BJ (cell line): ENCODE measurements around the gene SUGP2. TPM values are rescaled to one million over a fixed set of nuclear protein-coding genes. Genes with fewer than 3 reads are reported as not detected.

Source experiments
- CTCF ChIA-PET: fragments of 350-600 bp; formaldehyde crosslinking; extraction: SDS; loops from one replicate; lab custom pipeline; 2021; ENCODE audit warnings: antibody characterized with exemption, inconsistent platforms; lab: Yijun Ruan, JAX
- POLR2A ChIA-PET: fragments of 300-600 bp; sonication (Branson Sonifier 250); formaldehyde crosslinking; extraction: SDS; loops from one replicate; lab custom pipeline; 2021; ENCODE audit warnings: antibody characterized with exemption; lab: Charles Lee
- DNase-seq: peaks from one replicate; pipeline ENCODE4 v3.0.0-alpha.2; 2011; ENCODE audit warnings: low read depth
- H3K27me3 ChIP-seq: 2 replicates; pipeline ENCODE4 v1.6.0; 2011; ENCODE audit warnings: low read length; ENCODE audit not compliant: control insufficient read depth, insufficient read depth
- H3K36me3 ChIP-seq: 2 replicates; pipeline ENCODE4 v1.5.1; 2011; ENCODE audit warnings: low read length; ENCODE audit not compliant: control insufficient read depth, insufficient read depth
- H3K4me3 ChIP-seq: 2 replicates; pipeline ENCODE4 v1.5.1; 2011; ENCODE audit warnings: low read depth, mild to moderate bottlenecking, control low read depth, low read length
- polyA plus RNA-seq: library from polyadenylated mRNA; depleted of rRNA; stranded (reverse); fragments of >200 nt; gene quantifications from 2 replicates; pipeline ENCODE4 v1.2.3, GENCODE V29; 2011; rRNA removed
- TF ChIP-seq, protein P1 (sequence below): IDR thresholded peaks from 2 replicates; pipeline ENCODE4 v1.5.1; 2011; ENCODE audit warnings: low read depth, mild to moderate bottlenecking, control low read depth, inconsistent platforms, low read length, moderate library complexity; ENCODE audit not compliant: insufficient read depth

SUGP2 gene
- polyA plus RNA-seq, 1 experiment = 37.4 TPM

DNA sequence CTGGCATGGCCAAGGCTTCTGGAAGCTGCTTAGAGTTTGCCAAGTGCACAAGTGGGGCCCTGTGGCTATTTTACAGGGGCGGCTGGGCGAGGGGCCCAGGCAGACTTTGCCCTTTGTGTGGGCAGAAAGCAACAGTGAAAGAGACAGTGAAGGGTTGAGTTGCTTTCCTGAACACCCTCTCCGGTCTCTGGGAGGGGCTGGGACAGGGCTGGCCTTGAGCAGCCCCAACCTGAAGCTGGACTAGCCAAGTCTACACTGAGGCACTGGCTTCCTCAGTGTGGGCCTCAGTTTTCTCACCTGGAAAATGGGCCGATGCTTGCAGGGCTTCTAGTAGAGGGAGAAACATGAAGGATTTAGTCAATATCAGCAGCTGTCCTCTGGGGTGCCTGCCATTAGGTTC, 89.9 kb downstream of the SUGP2 start:
- H3K36me3 ChIP-seq = peaks cover 4% of the 10 kb centered on the region; the same call in 1 of the 2 replicates
- no peak overlapping the region for H3K4me3 ChIP-seq
- no peak for DNase-seq
- ChIA-PET POLR2A (no interaction called here), CTCF (interaction anchor here (0.7 to 1.0 kb wide), 2 partner anchors 13 to 43 kb away, joined by 3 read pairs; no protein-coding TSS in a partner anchor)
- H3K27me3 ChIP-seq = no peaks in the 10 kb centered on the region
- TF ChIP-seq, protein P1, sequence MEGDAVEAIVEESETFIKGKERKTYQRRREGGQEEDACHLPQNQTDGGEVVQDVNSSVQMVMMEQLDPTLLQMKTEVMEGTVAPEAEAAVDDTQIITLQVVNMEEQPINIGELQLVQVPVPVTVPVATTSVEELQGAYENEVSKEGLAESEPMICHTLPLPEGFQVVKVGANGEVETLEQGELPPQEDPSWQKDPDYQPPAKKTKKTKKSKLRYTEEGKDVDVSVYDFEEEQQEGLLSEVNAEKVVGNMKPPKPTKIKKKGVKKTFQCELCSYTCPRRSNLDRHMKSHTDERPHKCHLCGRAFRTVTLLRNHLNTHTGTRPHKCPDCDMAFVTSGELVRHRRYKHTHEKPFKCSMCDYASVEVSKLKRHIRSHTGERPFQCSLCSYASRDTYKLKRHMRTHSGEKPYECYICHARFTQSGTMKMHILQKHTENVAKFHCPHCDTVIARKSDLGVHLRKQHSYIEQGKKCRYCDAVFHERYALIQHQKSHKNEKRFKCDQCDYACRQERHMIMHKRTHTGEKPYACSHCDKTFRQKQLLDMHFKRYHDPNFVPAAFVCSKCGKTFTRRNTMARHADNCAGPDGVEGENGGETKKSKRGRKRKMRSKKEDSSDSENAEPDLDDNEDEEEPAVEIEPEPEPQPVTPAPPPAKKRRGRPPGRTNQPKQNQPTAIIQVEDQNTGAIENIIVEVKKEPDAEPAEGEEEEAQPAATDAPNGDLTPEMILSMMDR = no peak

GRCh38 chr19:18942692-18943091, 90.6 kb downstream of the SUGP2 start:
- no peak for DNase-seq
- Histone ChIP-seq H3K36me3 (peaks cover 4% of the 10 kb centered on the region; the same call in 1 of the 2 replicates), H3K4me3 (no peak overlapping the region), H3K27me3 (no peaks in the 10 kb centered on the region)
- CTCF ChIA-PET = interaction anchor here (3.5 kb wide), 1 partner anchor 44 kb away, joined by 12 read pairs; no protein-coding TSS in a partner anchor
- TF ChIP-seq, protein P1 = no peak
- POLR2A ChIA-PET = no interaction called here

DNA sequence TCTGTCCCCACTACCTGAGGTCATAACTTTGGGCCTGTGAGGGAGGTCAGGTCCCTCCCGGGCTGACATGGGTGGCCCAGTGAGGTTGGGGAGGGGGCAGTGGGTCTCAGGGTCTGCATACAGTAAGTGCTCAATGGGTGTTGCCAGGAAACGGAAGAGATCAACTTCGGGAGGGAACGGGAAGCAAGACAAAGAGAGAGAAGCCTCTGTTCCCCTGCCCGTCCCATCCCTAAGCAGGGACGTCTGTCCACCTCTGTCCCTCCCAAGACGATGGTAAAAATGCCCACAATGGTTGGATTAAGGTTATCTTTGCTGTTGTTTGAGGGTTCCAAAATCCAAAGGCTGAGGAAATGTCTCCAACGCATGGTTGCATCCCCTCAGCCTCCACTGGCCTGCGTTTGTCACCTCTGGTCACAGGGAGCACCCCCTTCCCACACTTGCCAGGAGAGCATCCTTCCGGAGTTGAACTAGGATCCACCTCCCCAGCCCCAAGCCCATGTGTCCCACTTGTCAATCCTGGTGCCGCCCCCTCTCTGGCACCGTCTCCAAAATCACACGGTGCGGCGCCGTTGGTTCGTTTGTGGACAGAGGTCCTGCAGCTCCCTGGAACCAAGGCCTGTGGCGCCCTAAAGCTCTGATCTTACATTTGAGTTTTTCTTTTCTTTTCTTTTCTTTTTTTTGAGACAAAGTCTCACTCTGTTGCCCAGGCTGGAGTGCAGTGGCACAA, 91.5 kb downstream of the SUGP2 start:
- TF ChIP-seq, protein P1 = no peak
- Histone ChIP-seq H3K27me3 (no peaks in the 10 kb centered on the region), H3K36me3 (peaks cover 4% of the 10 kb centered on the region; the same call in 1 of the 2 replicates), H3K4me3 (peak overlapping the region; percentile 34)
- ChIA-PET POLR2A (no interaction called here), CTCF (interaction anchor here (3.5 kb wide), 1 partner anchor 45 kb away, joined by 12 read pairs; no protein-coding TSS in a partner anchor)
- DNase-seq = no peak

Other genes starting within 250 kb of the SUGP2 start
- 8.6 and 9.2 TPM in 2 replicates for gene COMP, start 242.2 kb downstream of the SUGP2 start, polyA plus RNA-seq
- gene UPF1, start 201.6 kb downstream of the SUGP2 start, polyA plus RNA-seq = 15.4 and 24.1 TPM in 2 replicates
- gene CERS1, start 137.4 kb downstream of the SUGP2 start, polyA plus RNA-seq = 0.39 and 0.83 TPM in 2 replicates
- gene COPE, start 114.1 kb downstream of the SUGP2 start, polyA plus RNA-seq = 161 and 309 TPM in 2 replicates
- gene DDX49, start 113.8 kb downstream of the SUGP2 start, polyA plus RNA-seq = 45.0 and 70.0 TPM in 2 replicates
- gene HOMER3, start 92.3 kb downstream of the SUGP2 start, polyA plus RNA-seq = 44.7 and 55.3 TPM in 2 replicates
- gene ARMC6, start 86 bp upstream of the SUGP2 start, polyA plus RNA-seq = 20.7 and 31.5 TPM in 2 replicates
- gene SLC25A42, start 30.5 kb upstream of the SUGP2 start, polyA plus RNA-seq = 3.8 and 5.8 TPM in 2 replicates
- 23.6 and 40.1 TPM in 2 replicates for gene TMEM161A, start 105.0 kb upstream of the SUGP2 start, polyA plus RNA-seq
- 0.10 and 0.39 TPM in 2 replicates for gene MEF2B, start 136.7 kb upstream of the SUGP2 start, polyA plus RNA-seq
- 23.2 and 27.5 TPM in 2 replicates for gene BORCS8, start 158.6 kb upstream of the SUGP2 start, polyA plus RNA-seq
- gene RFXANK, start 158.7 kb upstream of the SUGP2 start, polyA plus RNA-seq = 61.6 and 72.5 TPM in 2 replicates
- gene NR2C2AP, start 169.9 kb upstream of the SUGP2 start, polyA plus RNA-seq = 10.0 and 12.1 TPM in 2 replicates
- gene NCAN, start 178.4 kb upstream of the SUGP2 start, polyA plus RNA-seq = not detected in 2 replicates
- gene TM6SF2, start 239.8 kb upstream of the SUGP2 start, polyA plus RNA-seq = 3.1 and 5.6 TPM in 2 replicates